ENCODE data around the gene TMEM143. TPM values are rescaled to one million over a fixed set of nuclear protein-coding genes. Genes with fewer than 3 reads are reported as not detected.

Gene TMEM143
- total RNA-seq, result 2.6 and 12.5 TPM in 2 replicates

DNA sequence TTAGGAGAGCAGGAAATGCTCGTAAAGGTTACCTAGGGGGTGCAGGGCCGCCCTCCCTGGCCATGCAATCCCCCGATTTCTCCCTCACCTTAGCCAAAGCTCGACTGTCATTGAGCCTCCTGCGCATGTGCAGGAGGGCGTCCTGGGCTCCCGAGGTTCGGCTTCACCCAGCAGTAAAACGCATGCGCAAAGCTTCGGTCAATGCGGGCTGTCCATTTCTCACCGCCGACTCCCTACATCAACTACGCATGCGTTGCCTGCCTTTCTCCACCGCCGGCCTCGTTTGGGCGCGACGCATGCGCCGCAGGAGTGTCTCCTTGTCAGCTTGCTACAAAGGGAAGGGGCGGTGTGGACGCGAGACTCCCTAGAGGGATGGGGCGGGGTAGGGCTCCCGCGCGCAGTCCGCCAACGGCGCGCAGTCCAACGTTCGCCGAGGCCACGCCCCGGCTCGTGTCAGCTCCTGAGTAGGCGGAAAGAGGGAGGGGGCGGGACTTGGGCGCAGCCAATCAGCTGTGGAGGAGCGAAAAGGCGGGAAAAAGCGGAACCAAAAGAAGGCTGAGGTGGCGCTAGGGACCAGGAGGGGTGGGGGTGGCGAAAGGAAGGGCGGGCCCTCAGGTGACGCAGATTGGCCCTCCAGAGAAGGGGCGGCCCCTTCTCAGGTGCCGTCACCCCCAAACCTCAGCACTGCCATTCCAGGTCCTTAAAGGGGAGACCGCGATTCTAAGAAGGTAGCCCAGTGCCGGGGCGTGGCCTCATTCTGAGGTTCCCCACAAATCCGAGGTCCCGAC lies at the start of gene TMEM143, which contains the start of gene SYNGR4:
TMEM143 (minus strand) TSS at position 131 of the 788 bp plus-strand sequence; CDS start at position 111, 20 bp downstream.
SYNGR4 (plus strand) TSS at position 558 of the 788 bp plus-strand sequence. CDS start 1,476 bp downstream, outside the sequence.

DNA sequence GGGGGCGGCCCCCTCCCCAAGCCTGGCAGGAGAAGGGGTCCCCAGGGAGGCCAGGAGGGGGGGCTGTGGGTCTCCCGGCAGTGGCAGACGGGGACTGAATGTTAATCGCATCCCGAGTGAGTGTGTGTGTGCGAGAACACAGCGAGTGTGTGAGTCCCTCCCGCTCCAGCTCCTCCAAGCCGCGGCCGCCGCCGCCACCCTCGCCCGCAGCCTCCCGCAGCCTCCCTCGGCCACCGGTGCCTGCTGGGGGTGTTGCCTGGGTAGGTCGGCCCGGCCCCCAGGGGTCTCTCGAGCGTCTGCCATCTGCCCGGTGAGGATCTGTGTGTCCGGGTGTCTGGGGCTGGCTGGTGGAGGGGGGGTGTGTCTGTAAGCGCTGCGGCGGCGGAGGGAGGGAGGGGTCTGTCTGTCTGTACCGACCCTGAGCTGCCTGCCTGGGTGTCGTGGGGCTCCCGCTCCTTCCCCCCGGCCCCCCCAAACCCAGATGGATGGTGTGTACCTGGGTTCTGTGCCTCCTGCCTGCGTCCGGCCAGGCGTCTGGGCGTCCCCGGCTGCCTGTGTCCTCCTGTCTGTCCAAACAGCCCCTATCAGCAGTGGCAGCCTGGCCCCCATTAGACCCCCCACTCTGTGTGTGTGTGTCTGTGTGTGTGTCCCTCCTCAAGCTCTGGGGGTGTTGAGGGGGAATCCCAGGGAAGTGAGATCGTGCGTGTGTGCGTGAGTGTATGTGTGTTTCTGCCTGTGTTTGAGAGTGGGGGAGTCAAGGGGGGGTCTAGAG lies 30.0 kb upstream of the TMEM143 start, which contains the start of gene GRIN2D:
GRIN2D (plus strand) TSS at position 110 of the 772 bp plus-strand sequence. CDS start 4,725 bp downstream, outside the sequence.

DNA sequence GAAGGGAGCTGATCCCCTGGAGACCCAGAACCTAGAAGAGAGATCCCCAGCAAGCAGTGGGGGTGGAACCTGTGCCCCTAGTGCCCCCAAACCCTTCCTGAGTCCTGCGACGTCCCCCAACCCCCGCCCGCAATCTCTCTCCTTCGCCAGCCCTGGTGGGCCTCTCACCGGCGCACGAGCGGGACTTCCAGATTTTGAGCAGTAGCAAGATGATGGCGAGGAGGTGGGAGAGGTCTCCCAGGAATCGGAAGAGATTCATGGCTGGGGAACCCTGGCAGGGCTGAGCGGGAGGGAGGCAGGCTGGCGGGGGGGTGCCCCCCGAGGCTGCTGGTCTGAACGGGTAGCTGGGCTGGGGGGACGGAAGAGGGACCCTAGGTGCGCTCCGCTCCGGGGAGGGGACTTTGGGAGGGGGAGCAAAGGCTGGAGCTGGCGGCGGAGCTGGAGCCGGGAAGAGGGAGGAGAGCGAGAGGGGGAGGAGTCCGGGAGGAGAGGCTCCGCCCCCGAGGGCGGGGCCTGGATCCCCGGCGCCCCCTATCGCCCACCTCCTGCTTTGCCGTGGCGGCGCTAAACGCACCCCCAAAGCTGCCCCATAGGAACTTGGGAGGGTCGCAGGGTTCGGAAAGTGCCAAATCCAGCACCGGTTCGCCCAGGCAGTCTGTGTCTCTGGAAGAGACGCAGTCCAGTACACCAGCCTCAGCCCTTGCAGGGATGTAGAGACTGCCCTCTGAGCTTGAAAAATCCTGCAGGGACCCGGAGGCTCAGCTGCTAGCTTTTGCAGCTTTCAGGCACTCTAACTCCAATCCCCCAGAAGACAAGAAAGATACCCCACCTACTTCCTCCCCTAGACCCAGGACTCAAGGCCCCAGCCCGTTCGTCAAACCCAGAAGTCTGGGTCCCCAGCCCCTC lies 27.6 kb upstream of the TMEM143 start, which contains the start of gene KDELR1:
KDELR1 (minus strand) TSS at position 452 of the 906 bp plus-strand sequence; CDS start at position 259, 193 bp downstream.

DNA sequence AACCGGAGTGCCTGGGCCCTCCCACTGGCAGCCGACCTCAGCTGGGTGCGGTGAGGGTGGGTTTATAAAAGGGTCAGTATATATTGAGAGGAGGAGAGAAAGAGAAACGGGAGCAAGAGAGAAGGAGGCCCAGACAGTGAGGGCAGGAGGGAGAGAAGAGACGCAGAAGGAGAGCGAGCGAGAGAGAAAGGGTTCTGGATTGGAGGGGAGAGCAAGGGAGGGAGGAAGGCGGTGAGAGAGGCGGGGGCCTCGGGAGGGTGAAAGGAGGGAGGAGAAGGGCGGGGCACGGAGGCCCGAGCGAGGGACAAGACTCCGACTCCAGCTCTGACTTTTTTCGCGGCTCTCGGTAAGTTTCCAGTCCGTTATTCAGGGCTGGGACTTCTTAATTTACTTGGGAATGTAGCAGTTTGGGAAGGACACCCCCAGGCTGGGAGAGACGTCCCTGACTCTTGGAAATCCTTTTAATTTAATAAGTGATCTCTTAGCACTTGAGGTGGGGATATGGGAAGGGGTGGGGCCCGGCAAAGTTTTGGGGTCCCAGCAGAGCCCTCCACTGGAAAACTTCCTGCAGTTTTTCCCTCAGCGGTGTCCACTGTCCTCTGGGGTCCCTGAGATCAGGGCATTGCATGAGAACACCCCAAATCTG lies 38.4 kb downstream of the TMEM143 start, which contains the start of gene EMP3:
EMP3 (plus strand) TSS at position 288 of the 646 bp plus-strand sequence. CDS start 1,293 bp downstream, outside the sequence.

Other genes with a start within 250 kb of the TMEM143 start
- 18.8 and 27.9 TPM in 2 replicates for gene LIG1, start 193.6 kb downstream of the TMEM143 start, total RNA-seq
- gene ZSWIM9, start 193.3 kb downstream of the TMEM143 start, total RNA-seq, result 1.8 and 4.2 TPM in 2 replicates
- 6.3 and 28.0 TPM in 2 replicates for gene CARD8, start 108.0 kb downstream of the TMEM143 start, total RNA-seq
- 0.16 and 0.26 TPM in 2 replicates for gene ZNF114, start 93.9 kb downstream of the TMEM143 start, total RNA-seq
- 94.1 and 196 TPM in 2 replicates for gene EMP3, start 38.4 kb downstream of the TMEM143 start, total RNA-seq
- gene SYNGR4, start 427 bp upstream of the TMEM143 start, total RNA-seq, result not detected in 2 replicates
- gene KDELR1, start 27.6 kb upstream of the TMEM143 start, total RNA-seq, result 205 and 376 TPM in 2 replicates
- gene GRIN2D, start 29.7 kb upstream of the TMEM143 start, total RNA-seq, result 1.0 and 1.3 TPM in 2 replicates
- 35.1 and 45.9 TPM in 2 replicates for gene GRWD1, start 82.0 kb upstream of the TMEM143 start, total RNA-seq
- gene KCNJ14, start 91.6 kb upstream of the TMEM143 start, total RNA-seq, result 0.26 and 0.88 TPM in 2 replicates
- gene CYTH2, start 105.4 kb upstream of the TMEM143 start, total RNA-seq, result 24.7 and 34.3 TPM in 2 replicates
- gene LMTK3, start 147.9 kb upstream of the TMEM143 start, total RNA-seq, result 0.26 and 4.5 TPM in 2 replicates
- 0.08 TPM in 1 of 2 replicates, not detected in the other for gene SULT2B1, start 188.2 kb upstream of the TMEM143 start, total RNA-seq
- not detected in 2 replicates for gene SPACA4, start 242.8 kb upstream of the TMEM143 start, total RNA-seq